ENCODE measurements around the gene ANXA3. TPM values are rescaled to one million over a fixed set of nuclear protein-coding genes. Genes with fewer than 3 reads are reported as not detected.

The ANXA3 gene
- total RNA-seq, 1 donor from 2014 or later, result 68.7 TPM

DNA sequence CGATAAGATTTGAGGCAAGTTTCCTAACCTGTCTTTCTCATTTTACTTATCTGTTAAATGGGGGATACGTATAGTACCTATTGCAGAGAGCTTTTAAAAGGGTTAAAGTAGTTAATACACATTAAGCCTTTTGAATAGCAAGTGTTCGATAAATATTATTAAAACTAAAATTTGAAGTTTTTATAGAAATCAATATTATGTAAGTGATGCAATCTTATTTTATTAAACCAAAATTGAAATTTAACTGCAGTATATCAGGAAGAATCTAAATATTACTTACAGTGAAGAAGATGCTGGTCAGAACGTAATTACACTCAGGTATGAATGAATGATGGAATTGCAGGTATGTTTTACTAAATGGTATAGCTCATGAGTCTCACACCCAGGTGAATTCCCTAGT lies 58.0 kb downstream of the ANXA3 start:
- no peaks in the 10 kb centered on the region for H3K27me3 ChIP-seq (ENCODE audit: insufficient read depth, low read length)
- TF ChIP-seq EZH2 (IDR thresholded peaks at IDR 0.05; ENCODE audit: insufficient read depth, low read length), result no peak
- TF ChIP-seq, protein P1, sequence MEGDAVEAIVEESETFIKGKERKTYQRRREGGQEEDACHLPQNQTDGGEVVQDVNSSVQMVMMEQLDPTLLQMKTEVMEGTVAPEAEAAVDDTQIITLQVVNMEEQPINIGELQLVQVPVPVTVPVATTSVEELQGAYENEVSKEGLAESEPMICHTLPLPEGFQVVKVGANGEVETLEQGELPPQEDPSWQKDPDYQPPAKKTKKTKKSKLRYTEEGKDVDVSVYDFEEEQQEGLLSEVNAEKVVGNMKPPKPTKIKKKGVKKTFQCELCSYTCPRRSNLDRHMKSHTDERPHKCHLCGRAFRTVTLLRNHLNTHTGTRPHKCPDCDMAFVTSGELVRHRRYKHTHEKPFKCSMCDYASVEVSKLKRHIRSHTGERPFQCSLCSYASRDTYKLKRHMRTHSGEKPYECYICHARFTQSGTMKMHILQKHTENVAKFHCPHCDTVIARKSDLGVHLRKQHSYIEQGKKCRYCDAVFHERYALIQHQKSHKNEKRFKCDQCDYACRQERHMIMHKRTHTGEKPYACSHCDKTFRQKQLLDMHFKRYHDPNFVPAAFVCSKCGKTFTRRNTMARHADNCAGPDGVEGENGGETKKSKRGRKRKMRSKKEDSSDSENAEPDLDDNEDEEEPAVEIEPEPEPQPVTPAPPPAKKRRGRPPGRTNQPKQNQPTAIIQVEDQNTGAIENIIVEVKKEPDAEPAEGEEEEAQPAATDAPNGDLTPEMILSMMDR (IDR thresholded peaks at IDR 0.05; ENCODE audit: insufficient read depth, low read depth, low read length), result no peak
- H3K4me3 ChIP-seq (ENCODE audit: insufficient read depth, low read depth, low read length), result no peak overlapping the region
- no peaks in the 10 kb centered on the region for H3K9me3 ChIP-seq (ENCODE audit: insufficient read depth, low read depth, low read length)
- Mint-ChIP-seq H3K9me3 (ENCODE audit: unreplicated experiment) (no peaks in the 10 kb centered on the region), H3K4me1 (ENCODE audit: low read depth, unreplicated experiment) (peaks cover 8% of the 10 kb centered on the region), H3K4me3 (ENCODE audit: unreplicated experiment) (no peak overlapping the region), H3K36me3 (ENCODE audit: low read depth, unreplicated experiment) (peaks cover 3% of the 10 kb centered on the region), H3K27ac (ENCODE audit: unreplicated experiment) (no peak overlapping the region), H3K27me3 (ENCODE audit: low read depth, unreplicated experiment) (no peaks in the 10 kb centered on the region)
- no peak overlapping the region for H2AFZ ChIP-seq (ENCODE audit: low read depth, low read length)
- H3K4me1 ChIP-seq (ENCODE audit: insufficient read depth, low read length), result no peaks in the 10 kb centered on the region
- H3K27ac ChIP-seq (ENCODE audit: low read depth, low read length), result no peak overlapping the region
- no peaks in the 10 kb centered on the region for H3K79me2 ChIP-seq (ENCODE audit: insufficient read depth, low read length)
- no peak overlapping the region for H3K4me2 ChIP-seq (ENCODE audit: low read length)
- H4K20me1 ChIP-seq (ENCODE audit: insufficient read depth, low read length), result no peaks in the 10 kb centered on the region
- DNase-seq (ENCODE audit: low read depth) (no peak), FAIRE-seq (no peak)
- no peaks in the 10 kb centered on the region for H3K36me3 ChIP-seq (ENCODE audit: insufficient read depth, low read length)
- H3K9ac ChIP-seq (ENCODE audit: low read length), result no peak overlapping the region

DNA sequence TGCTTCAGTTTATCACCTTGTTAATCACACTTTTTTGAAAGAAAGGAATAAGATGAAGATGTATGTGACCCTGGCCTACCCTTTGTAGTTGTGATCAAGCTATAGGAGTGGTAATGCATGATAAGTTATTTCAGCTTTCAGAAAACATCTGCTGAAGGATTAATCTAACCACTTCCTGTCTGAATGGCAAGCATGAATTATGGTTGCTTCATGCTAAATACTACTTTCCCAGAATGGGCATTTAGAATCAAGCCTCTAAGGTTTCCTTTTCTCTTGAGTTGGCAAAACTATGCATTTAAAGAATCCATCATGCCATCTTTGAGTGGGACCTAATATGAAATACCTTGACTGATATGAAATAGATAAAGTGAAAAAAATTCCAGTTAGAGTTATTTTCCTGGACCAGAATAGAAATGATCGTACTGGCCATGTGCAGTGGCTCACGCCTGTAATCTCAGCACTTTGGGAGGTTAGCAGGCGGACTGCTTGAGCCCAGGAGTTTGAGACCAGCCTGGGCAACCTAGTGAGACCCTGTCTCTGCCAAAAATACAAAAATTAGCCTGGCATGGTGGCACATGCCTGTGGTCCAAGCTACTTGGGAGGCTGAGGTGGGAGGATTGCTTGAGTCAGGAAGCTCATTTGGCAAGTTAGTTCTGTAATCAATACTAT lies 59.1 kb downstream of the ANXA3 start:
- peaks cover 3% of the 10 kb centered on the region for H3K36me3 Mint-ChIP-seq (ENCODE audit: low read depth, unreplicated experiment)
- peak; percentile 73 for FAIRE-seq
- no peak overlapping the region for H3K27ac ChIP-seq (ENCODE audit: low read depth, low read length)
- no peak overlapping the region for H3K4me3 ChIP-seq (ENCODE audit: insufficient read depth, low read depth, low read length)
- H3K79me2 ChIP-seq (ENCODE audit: insufficient read depth, low read length), result no peaks in the 10 kb centered on the region
- H2AFZ ChIP-seq (ENCODE audit: low read depth, low read length), result no peak overlapping the region
- peaks cover 13% of the 10 kb centered on the region for H3K4me1 Mint-ChIP-seq (ENCODE audit: low read depth, unreplicated experiment)
- H3K9me3 ChIP-seq (ENCODE audit: insufficient read depth, low read depth, low read length), result no peaks in the 10 kb centered on the region
- no peaks in the 10 kb centered on the region for H4K20me1 ChIP-seq (ENCODE audit: insufficient read depth, low read length)
- no peaks in the 10 kb centered on the region for H3K9me3 Mint-ChIP-seq (ENCODE audit: unreplicated experiment)
- no peak for TF ChIP-seq EZH2 (IDR thresholded peaks at IDR 0.05; ENCODE audit: insufficient read depth, low read length)
- TF ChIP-seq, protein P1 (IDR thresholded peaks at IDR 0.05; ENCODE audit: insufficient read depth, low read depth, low read length), result no peak
- H3K9ac ChIP-seq (ENCODE audit: low read length), result no peak overlapping the region
- no peaks in the 10 kb centered on the region for H3K27me3 Mint-ChIP-seq (ENCODE audit: low read depth, unreplicated experiment)
- DNase-seq (ENCODE audit: low read depth), result peak; percentile 60
- H3K4me3 Mint-ChIP-seq (ENCODE audit: unreplicated experiment), result no peak overlapping the region
- H3K27ac Mint-ChIP-seq (ENCODE audit: unreplicated experiment), result peak overlapping the region; percentile 11
- no peaks in the 10 kb centered on the region for H3K36me3 ChIP-seq (ENCODE audit: insufficient read depth, low read length)
- H3K4me2 ChIP-seq (ENCODE audit: low read length), result peak overlapping the region; percentile 2
- no peaks in the 10 kb centered on the region for H3K27me3 ChIP-seq (ENCODE audit: insufficient read depth, low read length)
- H3K4me1 ChIP-seq (ENCODE audit: insufficient read depth, low read length), result no peaks in the 10 kb centered on the region

DNA sequence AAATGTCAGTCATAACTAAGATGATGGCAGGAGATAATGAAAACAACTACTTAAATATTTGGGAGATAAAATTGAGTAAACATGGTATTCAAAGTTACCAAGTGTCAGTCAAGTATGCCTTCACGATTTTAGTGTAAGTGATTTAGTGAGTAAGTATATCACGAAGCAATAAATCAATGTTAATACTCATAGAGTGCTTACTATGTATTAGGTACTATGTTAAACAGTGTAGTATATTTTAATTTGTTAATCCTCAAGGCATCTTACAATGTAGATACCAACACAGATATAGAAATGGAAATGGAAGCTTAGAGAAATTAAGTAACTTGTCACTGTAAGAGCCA lies 59.6 kb downstream of the ANXA3 start:
- Histone ChIP-seq H3K36me3 (ENCODE audit: insufficient read depth, low read length) (no peaks in the 10 kb centered on the region), H4K20me1 (ENCODE audit: insufficient read depth, low read length) (no peaks in the 10 kb centered on the region), H3K4me1 (ENCODE audit: insufficient read depth, low read length) (no peaks in the 10 kb centered on the region), H3K27me3 (ENCODE audit: insufficient read depth, low read length) (no peaks in the 10 kb centered on the region), H3K27ac (ENCODE audit: low read depth, low read length) (no peak overlapping the region), H3K9me3 (ENCODE audit: insufficient read depth, low read depth, low read length) (no peaks in the 10 kb centered on the region), H3K4me2 (ENCODE audit: low read length) (no peak overlapping the region), H3K79me2 (ENCODE audit: insufficient read depth, low read length) (no peaks in the 10 kb centered on the region), H2AFZ (ENCODE audit: low read depth, low read length) (no peak overlapping the region), H3K4me3 (ENCODE audit: insufficient read depth, low read depth, low read length) (no peak overlapping the region), H3K9ac (ENCODE audit: low read length) (no peak overlapping the region)
- no peak for TF ChIP-seq EZH2 (IDR thresholded peaks at IDR 0.05; ENCODE audit: insufficient read depth, low read length)
- TF ChIP-seq, protein P1 (IDR thresholded peaks at IDR 0.05; ENCODE audit: insufficient read depth, low read depth, low read length), result no peak
- peaks cover 3% of the 10 kb centered on the region for H3K36me3 Mint-ChIP-seq (ENCODE audit: low read depth, unreplicated experiment)
- no peak for DNase-seq (ENCODE audit: low read depth)
- peak overlapping the region; percentile 11 for H3K27ac Mint-ChIP-seq (ENCODE audit: unreplicated experiment)
- no peaks in the 10 kb centered on the region for H3K9me3 Mint-ChIP-seq (ENCODE audit: unreplicated experiment)
- H3K27me3 Mint-ChIP-seq (ENCODE audit: low read depth, unreplicated experiment), result no peaks in the 10 kb centered on the region
- peaks cover 18% of the 10 kb centered on the region for H3K4me1 Mint-ChIP-seq (ENCODE audit: low read depth, unreplicated experiment)
- peak; percentile 41 for FAIRE-seq
- no peak overlapping the region for H3K4me3 Mint-ChIP-seq (ENCODE audit: unreplicated experiment)
